Measurements from ENCODE around the gene NIPA2.

Gene NIPA2

GRCh38 chr15:22827125-22827524 is 11.3 kb upstream of the NIPA2 start:
- no peak for FAIRE-seq
- DNase-seq (ENCODE audit: extremely low spot score, insufficient read length, low read depth), result no peak

GRCh38 chr15:22831473-22831872 is 7.0 kb upstream of the NIPA2 start:
- no peak for DNase-seq (ENCODE audit: extremely low spot score, insufficient read length, low read depth)

GRCh38 chr15:22839046-22839695 is 705 bp downstream of the NIPA2 start:
- no peak for DNase-seq (ENCODE audit: extremely low spot score, insufficient read length, low read depth)
- FAIRE-seq, result no peak

More at GRCh38 chr15:22831473-22831872, 7.0 kb upstream of the NIPA2 start:
- FAIRE-seq, result no peak

- DNase-seq (ENCODE audit: extremely low spot score, insufficient read length, low read depth) (no peak), FAIRE-seq (no peak)
These were observed 6.2 kb downstream of the NIPA2 start for GRCh38 chr15:22844421-22845288.

GRCh38 chr15:22845289-22845900 is 6.9 kb downstream of the NIPA2 start:
- FAIRE-seq (no peak), DNase-seq (ENCODE audit: extremely low spot score, insufficient read length, low read depth) (no peak)

- FAIRE-seq (no peak), DNase-seq (ENCODE audit: extremely low spot score, insufficient read length, low read depth) (no peak)
These were observed 7.6 kb downstream of the NIPA2 start for GRCh38 chr15:22846073-22846472.

- FAIRE-seq, result no peak
- no peak for DNase-seq (ENCODE audit: extremely low spot score, insufficient read length, low read depth)
These were observed 11.6 kb downstream of the NIPA2 start for GRCh38 chr15:22850055-22850454.

GRCh38 chr15:22851513-22851912 is 13.0 kb downstream of the NIPA2 start:
- no peak for DNase-seq (ENCODE audit: extremely low spot score, insufficient read length, low read depth)
- FAIRE-seq, result no peak

- no peak for DNase-seq (ENCODE audit: extremely low spot score, insufficient read length, low read depth)
- FAIRE-seq, result no peak
These were observed 17.3 kb downstream of the NIPA2 start for GRCh38 chr15:22855791-22856190.

- DNase-seq (ENCODE audit: extremely low spot score, insufficient read length, low read depth), result no peak
These were observed 18.2 kb downstream of the NIPA2 start for GRCh38 chr15:22856659-22857058.

GRCh38 chr15:22861161-22861560 is 22.7 kb downstream of the NIPA2 start:
- FAIRE-seq (no peak), DNase-seq (ENCODE audit: extremely low spot score, insufficient read length, low read depth) (no peak)

More at GRCh38 chr15:22856659-22857058, 18.2 kb downstream of the NIPA2 start:
- no peak for FAIRE-seq

- DNase-seq (ENCODE audit: extremely low spot score, insufficient read length, low read depth) (no peak), FAIRE-seq (no peak)
These were observed 24.9 kb downstream of the NIPA2 start for GRCh38 chr15:22863356-22863755.

- FAIRE-seq, result no peak
- DNase-seq (ENCODE audit: extremely low spot score, insufficient read length, low read depth), result no peak
These were observed 27.6 kb downstream of the NIPA2 start for GRCh38 chr15:22866079-22866478.

GRCh38 chr15:22867886-22868285 is 29.4 kb downstream of the NIPA2 start:
- FAIRE-seq (no peak), DNase-seq (ENCODE audit: extremely low spot score, insufficient read length, low read depth) (no peak)

GRCh38 chr15:22868495-22868894 is 30.0 kb downstream of the NIPA2 start:
- FAIRE-seq (no peak), DNase-seq (ENCODE audit: extremely low spot score, insufficient read length, low read depth) (no peak)

- no peak for DNase-seq (ENCODE audit: extremely low spot score, insufficient read length, low read depth)
- FAIRE-seq, result no peak
These were observed 30.5 kb downstream of the NIPA2 start for GRCh38 chr15:22868928-22869327.

- DNase-seq (ENCODE audit: extremely low spot score, insufficient read length, low read depth) (no peak), FAIRE-seq (no peak)
These were observed 31.4 kb downstream of the NIPA2 start for GRCh38 chr15:22869856-22870255.

- FAIRE-seq (no peak), DNase-seq (ENCODE audit: extremely low spot score, insufficient read length, low read depth) (no peak)
These were observed 32.4 kb downstream of the NIPA2 start for GRCh38 chr15:22870865-22871264.

- FAIRE-seq (no peak), DNase-seq (ENCODE audit: extremely low spot score, insufficient read length, low read depth) (no peak)
These were observed 33.1 kb downstream of the NIPA2 start for GRCh38 chr15:22871481-22872086.

- FAIRE-seq (no peak), DNase-seq (ENCODE audit: extremely low spot score, insufficient read length, low read depth) (no peak)
These were observed 34.7 kb downstream of the NIPA2 start for GRCh38 chr15:22872936-22873701.

Measured in GM18507 (cell line).